GM12875 (cell line): ENCODE data around the gene BHMT.

Source experiments
- H3K4me3 ChIP-seq: one replicate; pipeline ENCODE4 v1.5.1; 2011; ENCODE audit warnings: low read depth, low read length, control low read depth
- CTCF ChIP-seq: IDR thresholded peaks from 2 replicates; pipeline ENCODE4 v1.5.1; 2011; ENCODE audit warnings: low read depth, mild to moderate bottlenecking, control low read depth, inconsistent platforms, low read length, moderate library complexity, borderline replicate concordance; ENCODE audit not compliant: insufficient read depth

The BHMT gene

GRCh38 chr5:79111387-79111959 lies at the start of gene BHMT:
Gene BHMT, plus strand, starts transcription at chr5:79111809. Its CDS starts 77 bp downstream, at chr5:79111886.
- no peak within 1 kb of the TSS for H3K4me3 ChIP-seq
- TF ChIP-seq CTCF = no peak

- TF ChIP-seq CTCF = no peak
- no peak overlapping the region for H3K4me3 ChIP-seq
Observed at GRCh38 chr5:79062436-79062835, 49.2 kb upstream of the BHMT start.

GRCh38 chr5:79069488-79070349 lies 41.9 kb upstream of the BHMT start, which contains the start of the genes BHMT2 and DMGDH:
Gene BHMT2, plus strand, starts transcription at chr5:79069767. Its CDS starts 16 bp downstream, at chr5:79069783.
Gene DMGDH, minus strand, starts transcription at chr5:79069674. Its CDS starts 54 bp downstream, at chr5:79069620.
- H3K4me3 ChIP-seq = no peak within 1 kb of the TSS
- no peak for TF ChIP-seq CTCF

GRCh38 chr5:79070350-79070667 lies 41.3 kb upstream of the BHMT start:
- no peak for TF ChIP-seq CTCF
- H3K4me3 ChIP-seq = no peak overlapping the region

- no peak for TF ChIP-seq CTCF
Observed at GRCh38 chr5:79074641-79075040, 37.0 kb upstream of the BHMT start.

GRCh38 chr5:79075646-79076426 lies 35.8 kb upstream of the BHMT start:
- H3K4me3 ChIP-seq = no peak overlapping the region
- TF ChIP-seq CTCF = peak; percentile 26; the same call in 1 of the 2 replicates

More at GRCh38 chr5:79074641-79075040, 37.0 kb upstream of the BHMT start:
- H3K4me3 ChIP-seq = no peak overlapping the region
